Heart right ventricle (tissue), 16 donors: Measurements from ENCODE around the gene RAB6B. TPM values are rescaled to one million over a fixed set of nuclear protein-coding genes. Genes with fewer than 3 reads are reported as not detected.
A peak's percentile ranks its signal among the peaks of the same experiment; 100 is the strongest.

Source experiments
- ATAC-seq, 8 donors: fragments of 200-7000 bp; cut with Tn5 transposase; one replicate each; pipeline ENCODE4 v1.9.1; 2020; ENCODE audit warnings: mild to moderate bottlenecking in 8 of 8, moderate library complexity in 8 of 8, moderate number of reproducible peaks in 1 of 8
- DNase-seq, 2 donors: peaks; one replicate each; pipeline ENCODE4 v3.0.0-alpha.2; 2020
- H3K27ac ChIP-seq, 10 donors: fragments of 200-600 bp; sonication (generic) in 2 of 10; one replicate each; pipeline versions ENCODE4 v1.5.0 to v1.8.0; 2020 to 2022; ENCODE audit warnings: mild to moderate bottlenecking in 3 of 10
- H3K27me3 ChIP-seq, 7 donors: fragments of 200-600 bp; one replicate each; pipeline ENCODE4 v1.8.0; 2021 to 2022; ENCODE audit warnings: mild to moderate bottlenecking in 2 of 7
- H3K36me3 ChIP-seq, 9 donors: fragments of 200-600 bp; sonication (generic) in 1 of 9; one replicate each; pipeline versions ENCODE4 v1.5.0 to v1.8.0; 2020 to 2022; ENCODE audit warnings: mild to moderate bottlenecking in 2 of 9
- H3K4me1 ChIP-seq, 9 donors: fragments of 200-600 bp; sonication (generic) in 1 of 9; one replicate each; pipeline versions ENCODE4 v1.5.0 to v1.8.0; 2020 to 2022; ENCODE audit warnings: mild to moderate bottlenecking in 4 of 9
- H3K4me3 ChIP-seq, 10 donors: fragments of 200-600 bp; sonication (generic) in 2 of 10; one replicate each; pipeline versions ENCODE4 v1.5.0 to v1.8.0; 2020 to 2022; ENCODE audit warnings: mild to moderate bottlenecking in 7 of 10, moderate library complexity in 2 of 10
- H3K9me3 ChIP-seq, 11 donors: fragments of 200-600 bp in 10 of 11; sonication (generic) in 2 of 11; one replicate each; pipeline versions ENCODE4 v1.5.0 to v1.8.0; 2013 to 2022; ENCODE audit warnings: mild to moderate bottlenecking in 2 of 11, control low read depth in 1 of 11, moderate library complexity in 1 of 11
- CTCF ChIP-seq, 9 donors: fragments of 200-600 bp; sonication (generic) in 2 of 9; IDR thresholded peaks; one replicate each; pipeline versions ENCODE4 v1.5.0 to v1.8.0; 2021 to 2022; ENCODE audit warnings: antibody characterized with exemption in 9 of 9, mild to moderate bottlenecking in 5 of 9, moderate library complexity in 1 of 9
- WGBS, 2 donors: extraction: QIAGEN DNeasy Blood & Tissue Kit; methylation state at CpG; one replicate each; pipeline ENCODE4 v1.1.7; 2013; ENCODE audit warnings: inconsistent platforms in 1 of 2; 5-methylcytosine and 5-hydroxymethylcytosine counted together
- intact Hi-C, 10 donors: fragments of 100-400 bp; cut with DNase I; formaldehyde crosslinking; loops; one replicate each; pipeline versions ENCODE4 v1.11.1 to v1.14.2; 2022
- long read RNA-seq, 3 donors: library from polyadenylated mRNA; unstranded; transcript quantifications; one replicate each; pipeline ENCODE4 v2.0.0, GENCODE V29; 2020 to 2021
- polyA plus RNA-seq, 2 donors: library from polyadenylated mRNA; stranded (reverse); fragments of 200-250 nt; gene quantifications; one replicate each; pipeline ENCODE4 v1.2.3, GENCODE V29; 2013
- total RNA-seq, 10 donors: library from RNA; stranded (reverse); fragmentation: NEBNext Ultra II Directional in 3 of 10; extraction: Animal tissue kit (Norgen Biotek cat#: 25700) in 3 of 10; gene quantifications; one replicate each; pipeline versions ENCODE4 v1.2.1 to v1.2.4, GENCODE V29; 2021 to 2023
- donor health status: Arrhythmogenic right ventricular cardiomyopathy.
- donor health status: ischemic (EF 13 %, LVEDD 7.1; RV severe dilation, severe dysfunction).
- donor health status: healthy with polysubstance abuse.
- donor health status: DM: no; HTN: yes; CAD: no.
- donor health status: DM: no; HTN: no; CAD: no.
- donor health status: ischemic (EF 25% LVEDD 6.9; RV normal size, moderate dysfunction).
- donor health status: ischemic (EF 25% LVEDD 5.7; RV mildly dilated, moderate dysfunction).
- donor health status: healthy.
- donor health status: DM: yes; HTN: yes; CAD: no.
- donor health status: Ischemic cardiomyopathy.
- donor health status: ischemic (EF 35%, LVEDD 5.7; RV mildly dilated, moderate dysfunction).
- donor health status: nonischemic (EF 11% LVEDD 7.7; RV severe dilation, severe dysfunction).
- donor health status: DM: yes; HTN: yes; CAD: no.
- donor health status: PGD.
- donor health status: ischemic (EF 29% LVEDD 5.4; RV normal size, mild dysfunction).
- donor health status: nonischemic (EF 23%, LVEDD 6.1; RV moderate dilation, normal function).

RAB6B gene
- total RNA-seq (10 to 100 TPM; 39.2 to 73.8 (median 47.4) TPM), polyA plus RNA-seq (10 to 100 TPM in 1 of 2 donors, 1 to 10 TPM in 1; 7.0 to 14.2 TPM)
- long read RNA-seq, donor 1, full-length matches to known transcripts: 3 of 16 reads
- long read RNA-seq, donor 1, partial matches to known transcripts: 0 of 16 reads
- long read RNA-seq, donor 1, other reads (novel, unspliced or antisense): 13 of 16 reads
- long read RNA-seq, donor 2, full-length matches to known transcripts: 3 of 28 reads
- long read RNA-seq, donor 2, partial matches to known transcripts: 0 of 28 reads
- long read RNA-seq, donor 2, other reads (novel, unspliced or antisense): 25 of 28 reads
- long read RNA-seq, donor 3, full-length matches to known transcripts: 5 of 23 reads
- long read RNA-seq, donor 3, partial matches to known transcripts: 0 of 23 reads
- long read RNA-seq, donor 3, other reads (novel, unspliced or antisense): 18 of 23 reads

- intact Hi-C loops: loop anchor here in 6 of 10 donors (2.0 to 10.0 kb wide), 4 partner anchors 68 to 231 kb away; partner anchors contain the start of gene TOPBP1 (in 1 of the 6)
- no peak for TF ChIP-seq CTCF (IDR thresholded peaks at IDR 0.05)
- H3K36me3 ChIP-seq: no peaks in the 10 kb centered on the region
- WGBS, 2 donors: 0 to 1% methylated on average over 54 to 79 of the region's 80 CpGs
- H3K4me1 ChIP-seq: peaks cover 14 to 49% (median 23%) of the 10 kb centered on the region in 9 donors
- H3K27me3 ChIP-seq: peaks cover 0 to 52% (median 8%) of the 10 kb centered on the region in 7 donors
- ATAC-seq (peak; percentile 70 to 89 (median 82)), DNase-seq (peak; percentile 46 to 64)
- peak within 1 kb of the TSS in 9 of 10 donors; percentile 31 to 73 (median 51) for H3K27ac ChIP-seq
- peak within 1 kb of the TSS; percentile 44 to 90 (median 70) for H3K4me3 ChIP-seq
- H3K9me3 ChIP-seq: no peaks in the 10 kb centered on the region
Measured at GRCh38 chr3:133895208-133896001, at the start of gene RAB6B. Gene RAB6B, minus strand, starts transcription at chr3:133895882. Its CDS starts 416 bp downstream, at chr3:133895466.

DNA sequence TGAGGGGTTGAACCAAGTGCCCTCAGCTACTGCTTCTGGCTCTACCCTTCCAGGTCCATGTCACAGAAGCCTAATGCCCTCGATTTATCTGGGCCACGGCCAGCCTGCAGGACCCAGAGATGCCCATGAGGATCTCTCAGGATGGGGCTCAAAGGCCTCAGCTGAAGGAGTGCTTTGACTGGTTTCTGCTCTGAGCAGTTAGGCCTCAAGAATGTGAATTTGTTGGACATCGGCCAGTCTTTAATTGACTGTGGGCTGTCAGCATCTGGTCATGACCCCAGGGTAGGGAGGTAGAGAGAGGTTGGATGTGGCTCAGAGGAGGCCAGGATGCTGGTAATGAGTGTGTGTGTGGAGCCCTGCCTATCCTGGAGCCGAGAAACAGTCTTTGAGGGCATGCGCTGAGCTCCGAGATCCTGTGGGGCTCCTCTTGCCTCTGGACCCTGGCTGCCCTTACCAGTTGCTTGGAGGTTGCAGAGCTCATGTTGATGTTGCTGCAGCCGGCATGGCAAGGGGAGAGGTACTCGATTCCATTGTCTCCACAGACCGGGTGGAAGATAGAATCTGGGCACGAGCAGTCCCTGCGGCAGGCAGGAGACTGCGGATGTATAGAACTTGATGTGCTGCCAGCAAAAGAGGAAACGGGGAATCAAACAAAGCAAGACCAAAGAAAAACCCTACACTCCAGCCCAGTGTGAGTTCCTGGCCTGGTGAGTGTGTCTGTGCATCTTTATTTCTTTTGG, 49.1 kb upstream of the RAB6B start:
- H3K4me3 ChIP-seq: no peak overlapping the region
- peak in 7 of 8 donors; percentile 19 to 78 (median 46) for ATAC-seq
- H3K4me1 ChIP-seq: peaks cover 11 to 75% (median 58%) of the 10 kb centered on the region in 9 donors
- DNase-seq: no peak
- no peaks in the 10 kb centered on the region for H3K36me3 ChIP-seq
- WGBS, 2 donors: 55 to 57% methylated on average over 13 of the region's 13 CpGs
- no peak for TF ChIP-seq CTCF (IDR thresholded peaks at IDR 0.05)
- intact Hi-C loops: loop anchor here in 3 of 10 donors (5.0 to 10.0 kb wide), 3 partner anchors 42 to 90 kb away; no protein-coding TSS in a partner anchor
- peak overlapping the region in 9 of 10 donors; percentile 3 to 83 (median 42) for H3K27ac ChIP-seq
- no peaks in the 10 kb centered on the region for H3K9me3 ChIP-seq
- H3K27me3 ChIP-seq: no peaks in the 10 kb centered on the region

GRCh38 chr3:133944181-133944580, 48.5 kb upstream of the RAB6B start:
- Histone ChIP-seq H3K36me3 (no peaks in the 10 kb centered on the region), H3K27me3 (no peaks in the 10 kb centered on the region), H3K9me3 (no peaks in the 10 kb centered on the region), H3K27ac (peak overlapping the region in 8 of 10 donors; percentile 3 to 83 (median 43)), H3K4me3 (no peak overlapping the region), H3K4me1 (peaks cover 11 to 69% (median 53%) of the 10 kb centered on the region in 9 donors)
- ATAC-seq: no peak
- DNase-seq: no peak
- intact Hi-C loops: loop anchor here in 1 of 10 donors (10.0 kb wide), 1 partner anchor 91 kb away; no protein-coding TSS in a partner anchor
- 92 to 95% methylated on average over 2 of the region's 2 CpGs for WGBS, 2 donors
- no peak for TF ChIP-seq CTCF (IDR thresholded peaks at IDR 0.05)
